Subcutaneous preadipocyte (primary cell): ENCODE measurements around the gene USP49. TPM values are rescaled to one million over a fixed set of nuclear protein-coding genes. Genes with fewer than 3 reads are reported as not detected.

Source experiments
- small RNA-seq: library from RNA; depleted of rRNA; stranded (forward); fragments of <200 nt; gene quantifications from one replicate; pipeline ENCODE3, GENCODE V24; 2012
- total RNA-seq: library from RNA; depleted of rRNA; stranded (reverse); fragments of >200 nt; gene quantifications from 2 replicates; pipeline ENCODE4 v1.2.3, GENCODE V29; 2012

Gene USP49
- 2.0 and 2.2 TPM in 2 replicates for total RNA-seq

GRCh38 chr6:41895300-41896233, at the start of gene USP49:
TSS of gene USP49 (minus strand) at chr6:41895375. CDS start at chr6:41806983, 88,392 bp downstream.

GRCh38 chr6:41941280-41942066, 46.3 kb upstream of the USP49 start, which contains the start of gene CCND3:
TSS of gene CCND3 (minus strand) at chr6:41941808. CDS start at chr6:41941649, 159 bp downstream.

DNA sequence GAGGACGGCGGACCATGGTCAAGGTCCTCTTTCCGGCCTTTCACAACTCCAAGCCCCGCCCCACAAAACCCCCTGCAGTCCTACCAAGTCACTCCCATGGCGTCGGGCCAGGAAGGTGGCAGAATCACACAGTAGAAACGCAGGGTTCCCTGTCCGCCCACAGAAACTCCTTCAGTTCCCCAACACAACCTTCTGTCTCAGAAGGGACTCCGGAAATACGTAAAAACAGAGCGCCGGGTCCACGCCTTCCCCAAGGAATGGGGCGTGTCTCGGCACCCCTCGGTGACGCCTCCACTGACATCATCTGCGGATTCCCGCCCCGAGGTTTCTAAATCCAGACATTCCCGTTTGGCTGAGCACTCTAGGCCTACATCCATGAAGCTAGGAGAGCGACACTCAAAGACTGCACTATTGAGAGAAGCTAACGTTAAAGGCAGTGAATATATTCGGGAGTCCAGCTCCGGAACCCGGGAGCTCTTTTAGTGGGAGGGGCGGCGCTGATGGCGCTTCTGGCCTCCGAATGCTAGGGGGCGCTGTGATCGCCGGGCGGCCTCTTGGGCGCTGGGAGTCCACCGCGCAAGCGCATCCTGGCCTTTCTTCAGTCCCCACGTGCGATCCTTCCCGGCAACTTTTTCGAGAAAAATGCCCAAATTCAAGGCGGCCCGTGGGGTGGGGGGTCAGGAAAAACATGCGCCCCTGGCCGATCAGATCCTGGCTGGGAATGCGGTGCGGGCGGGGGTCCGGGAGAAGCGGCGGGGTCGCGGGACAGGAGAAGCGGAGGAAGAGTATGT, 25.9 kb upstream of the USP49 start, which contains the start of the genes BYSL and MED20:
BYSL (plus strand) TSS at position 579 of the 791 bp plus-strand sequence; CDS start at position 643, 64 bp downstream.
MED20 (minus strand) TSS at position 219 of the 791 bp plus-strand sequence; CDS start at position 98, 121 bp downstream.

GRCh38 chr6:41787219-41787917, 107.8 kb downstream of the USP49 start, which contains the start of gene TOMM6:
TSS of gene TOMM6 (plus strand) at chr6:41787694. CDS start at chr6:41787698, 4 bp downstream.

GRCh38 chr6:41780551-41781365, 114.4 kb downstream of the USP49 start, which contains the start of gene PRICKLE4:
TSS of gene PRICKLE4 (plus strand) at chr6:41780782. CDS start at chr6:41783474, 2,692 bp downstream.

DNA sequence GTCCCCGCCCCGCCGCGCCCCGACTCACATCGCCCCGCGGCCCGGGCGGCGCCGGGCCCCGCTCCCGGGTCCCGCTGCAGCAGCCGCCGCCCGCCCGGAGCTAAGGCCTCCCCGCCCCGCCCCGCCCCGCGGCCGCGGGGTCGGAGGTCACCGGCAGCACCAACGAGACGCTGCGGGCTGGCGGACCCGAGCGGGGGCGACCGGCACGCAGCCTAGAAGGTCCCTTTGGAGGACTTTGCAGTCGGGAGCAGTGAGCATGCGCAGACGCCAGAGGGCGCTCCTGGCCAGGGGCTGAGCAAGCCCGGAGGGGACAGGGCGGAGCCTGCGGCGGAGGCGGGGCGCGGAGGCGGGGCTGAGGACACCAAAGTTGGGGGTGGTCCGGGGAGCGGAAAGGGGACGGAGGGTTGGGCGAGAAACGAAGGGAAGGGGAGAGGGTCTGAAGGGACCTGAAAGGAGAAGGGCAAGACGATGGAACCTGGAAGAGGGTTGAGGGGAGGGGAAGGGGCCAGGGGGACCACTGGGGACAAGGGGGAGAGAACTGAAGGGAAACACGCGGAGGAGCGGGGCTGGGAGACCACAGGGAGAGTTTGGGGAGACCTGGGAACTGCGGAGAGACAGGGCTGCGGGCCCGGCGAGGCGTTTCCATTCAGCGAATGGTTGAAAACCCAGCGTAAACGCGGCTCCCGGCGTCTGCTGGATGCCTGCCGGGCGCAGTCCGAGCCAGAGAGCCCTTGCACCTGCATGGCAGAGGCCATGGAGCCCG, 115.2 kb downstream of the USP49 start, which contains the start of gene FRS3:
FRS3 (minus strand) TSS at position 113 of the 763 bp plus-strand sequence. CDS start 2,913 bp downstream, outside the sequence.

GRCh38 chr6:41747256-41748101, 147.7 kb downstream of the USP49 start, which contains the start of gene PGC:
TSS of gene PGC (minus strand) at chr6:41747397. CDS start at chr6:41747334, 63 bp downstream.

Small RNAs within 50 kb of the gene (small RNA-seq; reads per million reads assigned to genes)
- gene AL365205.2 (not detected), gene AL365205.3 (not detected), gene RF00019 (not detected), gene RF00393 (not detected)

Other genes starting within 250 kb of the USP49 start
- gene TFEB, start 159.8 kb downstream of the USP49 start, total RNA-seq, result 2.0 and 3.7 TPM in 2 replicates
- not detected in 2 replicates for gene PGC, start 148.0 kb downstream of the USP49 start, total RNA-seq
- gene FRS3, start 115.5 kb downstream of the USP49 start, total RNA-seq, result 1.1 and 1.8 TPM in 2 replicates
- 1.8 TPM in 1 of 2 replicates, not detected in the other for gene PRICKLE4, start 114.6 kb downstream of the USP49 start, total RNA-seq
- 77.2 and 94.8 TPM in 2 replicates for gene TOMM6, start 107.7 kb downstream of the USP49 start, total RNA-seq
- gene MED20, start 25.8 kb upstream of the USP49 start, total RNA-seq, result 17.6 and 20.5 TPM in 2 replicates
- 24.6 and 28.9 TPM in 2 replicates for gene BYSL, start 26.1 kb upstream of the USP49 start, total RNA-seq
- gene CCND3, start 46.4 kb upstream of the USP49 start, total RNA-seq, result 38.6 and 50.2 TPM in 2 replicates
- gene TAF8, start 155.1 kb upstream of the USP49 start, total RNA-seq, result 20.2 and 20.9 TPM in 2 replicates
- 4.5 and 5.5 TPM in 2 replicates for gene C6orf132, start 247.2 kb upstream of the USP49 start, total RNA-seq